GM19043 (cell line): ENCODE results near the gene MAP1S.

Source experiments
- ATAC-seq: cut with Tn5 transposase; IDR thresholded peaks from one replicate; pipeline ENCODE4 v1.9.1; 2021; ENCODE audit warnings: low read depth; ENCODE audit not compliant: unreplicated experiment

Gene MAP1S

GRCh38 chr19:17688853-17689595 lies 30.3 kb upstream of the MAP1S start:
- no peak for ATAC-seq

- no peak for ATAC-seq
Measured at GRCh38 chr19:17692566-17692965, 26.7 kb upstream of the MAP1S start.

GRCh38 chr19:17695198-17695597 lies 24.1 kb upstream of the MAP1S start:
- no peak for ATAC-seq

GRCh38 chr19:17703824-17704463 lies 15.3 kb upstream of the MAP1S start:
- no peak for ATAC-seq

- ATAC-seq = no peak
Measured at GRCh38 chr19:17706750-17707181, 12.5 kb upstream of the MAP1S start.

GRCh38 chr19:17711851-17712250 lies 7.4 kb upstream of the MAP1S start:
- no peak for ATAC-seq

GRCh38 chr19:17716309-17716929 lies 2.9 kb upstream of the MAP1S start:
- ATAC-seq = no peak

- no peak for ATAC-seq
Measured at GRCh38 chr19:17718550-17718946, 732 bp upstream of the MAP1S start.

- ATAC-seq = peak; percentile 21
Measured at GRCh38 chr19:17719730-17720400, 585 bp downstream of the MAP1S start.

- no peak for ATAC-seq
Measured at GRCh38 chr19:17720440-17720839, 1.2 kb downstream of the MAP1S start.

GRCh38 chr19:17721111-17721628 lies 1.9 kb downstream of the MAP1S start:
- ATAC-seq = no peak

- ATAC-seq = no peak
Measured at GRCh38 chr19:17721821-17722220, 2.5 kb downstream of the MAP1S start.

- no peak for ATAC-seq
Measured at GRCh38 chr19:17722655-17723240, 3.5 kb downstream of the MAP1S start.

GRCh38 chr19:17724655-17725054 lies 5.4 kb downstream of the MAP1S start:
- no peak for ATAC-seq

- no peak for ATAC-seq
Measured at GRCh38 chr19:17725422-17726078, 6.3 kb downstream of the MAP1S start.

- ATAC-seq = no peak
Measured at GRCh38 chr19:17726136-17726741, 7.0 kb downstream of the MAP1S start.

GRCh38 chr19:17726964-17727773 lies 7.9 kb downstream of the MAP1S start:
- ATAC-seq = no peak

GRCh38 chr19:17727843-17728242 lies 8.6 kb downstream of the MAP1S start:
- no peak for ATAC-seq

- ATAC-seq = no peak
Measured at GRCh38 chr19:17733127-17733526, 13.8 kb downstream of the MAP1S start.
